NB4 (cell line): Measurements from ENCODE around the gene PSMB9.
"Not testable (repeated sequence)": the region's sequence is repeated elsewhere in the genome, so short reads cannot be mapped to it uniquely, and the experiment has no call there.

ENCODE experiments used
- DNase-seq: peaks from one replicate; pipeline ENCODE4 v3.0.0; 2010; ENCODE audit warnings: low read depth
- H3K4me3 ChIP-seq: one replicate; pipeline ENCODE4 v1.5.1; 2011; ENCODE audit warnings: mild to moderate bottlenecking, low read depth, low read length, moderate library complexity
- CTCF ChIP-seq: IDR thresholded peaks from one replicate; pipeline ENCODE4 v1.5.1; 2012; ENCODE audit warnings: low read depth, low read length
- MAX ChIP-seq: IDR thresholded peaks from 2 replicates; pipeline ENCODE4 v1.6.1; 2011; ENCODE audit warnings: low read depth, low read length
- MYC ChIP-seq: IDR thresholded peaks from 2 replicates; pipeline ENCODE4 v1.6.1; 2011; ENCODE audit warnings: low read depth, low read length
- POLR2A ChIP-seq: IDR thresholded peaks from 2 replicates; pipeline ENCODE4 v1.6.1; 2011; ENCODE audit warnings: mild to moderate bottlenecking; ENCODE audit not compliant: insufficient read length; ENCODE audit errors: extremely low read depth

Gene PSMB9

GRCh38 chr6:32853541-32854375 is at the start of gene PSMB9, which contains the start of gene TAP1:
TSS of gene PSMB9 (plus strand) at chr6:32854192. CDS start at chr6:32854230, 38 bp downstream.
TSS of gene TAP1 (minus strand) at chr6:32853704. CDS start at chr6:32853636, 68 bp downstream.
- peak; percentile 68 for TF ChIP-seq CTCF
- peak; percentile 33 for TF ChIP-seq POLR2A
- peak; percentile 64; the same call in 1 of the 2 replicates for TF ChIP-seq MAX
- peak; percentile 4; the same call in 1 of the 2 replicates for TF ChIP-seq MYC
- H3K4me3 ChIP-seq, result peak within 1 kb of the TSS; percentile 79
- peak; percentile 93 for DNase-seq

- not testable (repeated sequence) for DNase-seq, H3K4me3 ChIP-seq
Observed at GRCh38 chr6:32805404-32805803, 48.6 kb upstream of the PSMB9 start.

GRCh38 chr6:32807020-32807580 is 46.9 kb upstream of the PSMB9 start:
- no peak overlapping the region for H3K4me3 ChIP-seq
- no peak for TF ChIP-seq MAX
- peak; percentile 15 for TF ChIP-seq CTCF
- DNase-seq, result peak; percentile 32

GRCh38 chr6:32809171-32809570 is 44.8 kb upstream of the PSMB9 start:
- TF ChIP-seq POLR2A, result no peak
- H3K4me3 ChIP-seq, result no peak overlapping the region
- no peak for DNase-seq

GRCh38 chr6:32814145-32814544 is 39.8 kb upstream of the PSMB9 start:
- DNase-seq, result no peak
- H3K4me3 ChIP-seq, result no peak overlapping the region
- TF ChIP-seq POLR2A (no peak), MAX (no peak), CTCF (no peak), MYC (no peak)

GRCh38 chr6:32815115-32815514 is 38.9 kb upstream of the PSMB9 start:
- no peak overlapping the region for H3K4me3 ChIP-seq
- DNase-seq, result no peak
- no peak for TF ChIP-seq POLR2A

- no peak for DNase-seq
- no peak for TF ChIP-seq MYC
- TF ChIP-seq CTCF, result no peak
- no peak for TF ChIP-seq POLR2A
- TF ChIP-seq MAX, result no peak
- no peak overlapping the region for H3K4me3 ChIP-seq
Observed at GRCh38 chr6:32815996-32816395, 38.0 kb upstream of the PSMB9 start.
